HG02610 (cell line): Measurements from ENCODE around the gene QDPR.

ENCODE experiments used
- ATAC-seq: cut with Tn5 transposase; IDR thresholded peaks from one replicate; pipeline ENCODE4 v1.9.1; 2021; ENCODE audit warnings: mild to moderate bottlenecking, moderate library complexity; ENCODE audit not compliant: unreplicated experiment

The QDPR gene

DNA sequence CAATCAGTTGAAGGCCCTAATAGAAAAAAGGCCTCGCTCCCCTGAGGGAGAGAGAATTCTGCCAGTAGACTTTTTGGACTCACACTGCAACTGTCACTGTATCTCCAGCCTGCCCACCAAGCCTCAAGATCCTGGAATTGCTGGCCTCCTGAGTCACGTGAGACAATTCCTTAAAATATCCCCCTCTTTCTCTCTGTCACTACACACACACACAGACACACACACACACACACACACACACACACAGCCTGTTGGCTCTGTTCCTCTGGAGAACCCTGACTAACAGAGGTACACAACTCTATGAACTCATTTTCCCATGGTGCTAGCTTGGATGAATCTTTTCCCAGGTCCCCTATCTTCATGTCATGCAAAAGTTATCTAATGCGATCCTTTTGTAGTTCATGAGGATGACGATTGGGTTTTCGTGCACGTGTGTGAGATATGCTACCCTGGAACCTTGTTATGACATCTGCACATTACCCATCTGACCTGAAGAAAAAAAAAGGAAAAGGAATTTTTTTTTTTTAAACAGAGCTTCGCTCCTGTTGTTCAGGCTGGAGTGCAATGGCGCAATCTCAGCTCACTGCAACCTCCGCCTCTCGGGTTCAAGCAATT is 16.8 kb upstream of the QDPR start:
- ATAC-seq = no peak

DNA sequence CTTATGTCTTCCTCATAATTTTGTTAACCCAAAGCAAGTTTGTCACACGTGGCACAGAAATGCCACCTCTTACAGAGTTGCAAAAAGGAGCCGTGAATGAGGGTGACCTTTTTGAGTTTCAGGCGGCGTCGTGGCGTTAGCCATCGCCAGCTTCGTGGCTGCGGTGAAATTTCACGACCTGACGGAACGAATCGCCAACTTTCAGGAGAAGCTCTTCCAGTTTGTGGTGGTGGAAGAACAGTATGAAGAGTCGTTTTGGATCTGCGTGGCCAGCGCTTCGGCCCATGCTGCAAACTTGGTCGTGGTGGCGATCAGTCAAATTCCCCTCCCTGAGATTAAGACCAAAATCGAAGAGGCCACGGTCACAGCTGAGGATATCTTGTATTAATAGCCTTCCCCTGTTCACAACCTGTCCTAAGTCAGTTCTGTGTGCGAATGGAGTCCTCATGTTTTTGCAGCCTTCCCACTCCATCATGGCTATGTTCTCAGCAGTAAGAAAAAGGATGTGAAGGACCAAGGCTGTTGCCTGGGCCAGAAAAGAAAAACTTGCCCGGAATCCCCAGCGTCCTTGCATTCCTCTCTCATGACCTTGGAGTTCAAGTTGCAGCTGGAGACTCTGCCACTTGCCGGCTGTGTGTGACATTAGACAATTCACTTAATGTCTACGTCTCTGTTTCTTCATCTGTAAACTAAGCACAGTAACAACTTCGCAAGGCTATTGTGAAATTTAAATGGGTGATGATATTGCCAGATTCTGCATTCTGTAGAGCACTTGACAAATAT is 15.0 kb upstream of the QDPR start:
- ATAC-seq = no peak

DNA sequence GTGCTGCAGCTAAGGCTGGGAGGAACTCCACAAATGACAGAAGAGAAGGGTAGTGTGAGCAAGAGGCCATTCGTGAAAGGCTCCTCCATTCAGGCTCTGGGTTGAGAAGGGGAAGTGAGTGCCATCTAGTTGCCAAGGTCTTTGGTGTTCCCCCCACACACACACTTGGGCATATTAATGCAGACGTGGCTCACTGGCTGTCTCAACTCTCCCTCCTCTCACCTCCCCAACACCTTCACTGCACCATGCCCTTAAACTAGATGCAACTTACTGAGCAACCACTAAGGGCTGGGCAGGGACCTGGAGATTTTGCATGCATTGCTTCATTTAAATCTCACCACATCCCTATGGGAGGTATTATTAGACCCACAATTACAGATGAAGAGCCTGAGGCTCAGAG is 11.8 kb upstream of the QDPR start:
- no peak for ATAC-seq

DNA sequence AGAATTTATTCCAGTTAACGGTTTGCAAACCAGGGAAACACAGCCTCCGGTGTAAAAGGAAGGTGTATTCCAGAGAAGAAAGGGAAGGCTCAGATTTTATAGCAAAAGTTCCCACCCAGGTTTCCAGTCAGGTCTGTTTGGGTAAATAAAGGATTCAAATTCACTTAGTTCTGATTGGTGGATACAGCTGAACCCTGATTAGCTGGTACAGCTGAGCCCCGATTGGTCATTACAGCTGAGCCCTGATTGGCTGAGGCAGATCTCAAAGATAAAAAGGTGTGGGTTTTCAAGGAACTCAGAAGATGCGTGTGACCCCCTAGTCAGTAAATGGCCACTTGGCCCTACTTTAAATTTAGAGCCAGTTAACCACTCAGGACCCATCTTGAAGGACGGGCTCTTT is 9.7 kb upstream of the QDPR start:
- no peak for ATAC-seq

DNA sequence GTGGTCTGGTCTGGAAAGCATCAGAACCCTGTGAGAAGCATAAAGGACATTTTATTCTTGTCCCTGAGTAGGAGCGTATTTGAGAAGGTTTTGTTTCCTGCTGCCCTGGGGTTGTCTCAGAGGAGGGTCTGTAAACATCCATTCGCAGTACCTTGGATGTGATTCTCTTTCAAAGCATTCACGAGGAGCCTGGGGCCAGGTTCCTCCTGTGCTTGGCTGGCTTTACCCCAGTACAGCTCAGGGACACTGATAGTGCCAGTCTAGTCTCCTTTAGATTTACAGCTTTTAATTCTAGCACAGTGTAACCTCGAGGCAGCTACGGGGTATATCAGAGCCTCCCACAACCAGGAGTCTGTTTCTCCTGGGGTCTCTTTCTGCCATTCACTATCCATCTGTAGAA is 5.8 kb upstream of the QDPR start:
- ATAC-seq = no peak

DNA sequence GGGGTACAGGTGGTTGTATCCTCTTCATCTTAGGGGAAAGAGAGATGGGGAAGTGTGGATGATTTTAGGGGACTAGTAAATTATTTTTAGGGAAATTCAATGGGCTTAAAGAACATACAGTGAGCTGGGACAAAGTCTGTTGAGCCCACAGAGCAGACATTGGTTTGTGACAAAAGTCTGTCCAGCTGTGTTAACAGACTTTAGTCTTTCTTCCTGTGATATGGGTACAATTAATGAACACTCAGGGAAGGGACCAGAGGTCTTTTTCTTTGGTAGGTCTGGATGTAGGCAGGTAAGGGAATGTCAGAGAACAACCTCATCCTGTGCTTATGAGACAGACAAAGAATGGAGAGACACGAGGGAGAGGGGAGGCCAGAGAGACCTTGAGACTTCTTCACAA is 5.1 kb upstream of the QDPR start:
- no peak for ATAC-seq

DNA sequence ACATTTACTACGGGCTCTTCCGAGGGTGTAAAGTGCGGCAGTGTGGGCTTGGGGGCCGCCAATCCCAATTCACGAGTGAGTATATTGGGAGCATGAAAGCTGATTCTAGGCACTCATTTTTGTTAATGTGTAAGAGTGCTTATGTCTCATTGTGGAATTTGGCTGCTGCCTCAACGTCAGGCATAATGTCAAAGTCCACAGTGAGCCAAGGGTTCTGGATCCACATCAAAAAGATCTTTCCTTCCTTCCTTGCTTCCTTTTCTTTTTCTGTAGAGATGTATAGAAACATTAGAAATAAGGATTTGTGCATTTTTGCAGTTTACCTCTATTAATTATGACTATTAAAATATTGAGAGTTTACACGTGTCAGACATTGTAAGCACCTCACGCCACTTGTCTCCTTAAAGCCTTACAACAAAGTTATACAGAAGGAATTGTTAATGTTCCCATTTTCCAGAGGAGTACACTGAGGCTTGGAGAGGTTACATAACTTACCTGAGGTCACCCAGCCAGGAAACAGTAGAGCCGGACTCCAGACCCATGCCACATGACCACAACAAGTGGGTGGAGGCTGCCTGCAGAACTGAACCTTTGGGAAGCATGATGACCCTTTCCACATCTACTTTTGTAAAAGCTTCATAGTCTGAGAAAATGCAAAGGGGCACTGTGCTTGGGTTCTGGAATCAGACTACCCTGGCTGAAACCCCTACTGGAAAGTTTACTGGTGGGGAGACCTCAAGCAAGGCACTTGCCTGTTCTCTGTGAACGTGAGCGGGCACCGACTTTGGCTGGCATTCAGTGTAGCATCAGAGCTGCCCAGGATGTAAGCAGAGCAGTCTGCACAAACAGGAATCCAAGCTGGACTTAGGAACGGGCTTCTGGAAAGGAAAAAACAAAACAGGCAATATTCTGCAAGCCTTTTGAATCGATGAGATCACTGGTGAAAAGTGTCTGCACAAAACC is 3.8 kb upstream of the QDPR start:
- no peak for ATAC-seq

DNA sequence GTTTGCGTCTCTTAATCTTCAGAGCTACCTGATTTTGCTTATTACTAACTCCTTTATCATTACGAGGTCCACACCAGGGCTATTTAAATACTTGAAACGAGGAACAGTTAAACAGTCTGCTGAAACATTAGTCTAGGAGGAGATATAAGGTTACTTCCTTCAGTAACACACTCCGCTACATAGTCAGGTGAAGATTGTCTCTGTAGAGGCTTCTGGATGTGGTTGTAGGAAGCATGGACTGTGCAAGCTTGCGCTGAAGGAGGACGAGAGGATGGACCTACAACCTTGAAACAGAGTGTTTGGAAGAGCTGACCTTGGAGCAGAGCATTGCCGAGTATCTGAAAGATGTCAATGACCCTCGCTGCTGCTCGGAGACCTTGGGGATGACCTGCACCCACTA is 3.0 kb upstream of the QDPR start, which contains the start of gene CLRN2:
Gene CLRN2 (plus strand): TSS at position 301 of the 400 bp plus-strand sequence. CDS start 102 bp downstream, outside the sequence.
- ATAC-seq = no peak

DNA sequence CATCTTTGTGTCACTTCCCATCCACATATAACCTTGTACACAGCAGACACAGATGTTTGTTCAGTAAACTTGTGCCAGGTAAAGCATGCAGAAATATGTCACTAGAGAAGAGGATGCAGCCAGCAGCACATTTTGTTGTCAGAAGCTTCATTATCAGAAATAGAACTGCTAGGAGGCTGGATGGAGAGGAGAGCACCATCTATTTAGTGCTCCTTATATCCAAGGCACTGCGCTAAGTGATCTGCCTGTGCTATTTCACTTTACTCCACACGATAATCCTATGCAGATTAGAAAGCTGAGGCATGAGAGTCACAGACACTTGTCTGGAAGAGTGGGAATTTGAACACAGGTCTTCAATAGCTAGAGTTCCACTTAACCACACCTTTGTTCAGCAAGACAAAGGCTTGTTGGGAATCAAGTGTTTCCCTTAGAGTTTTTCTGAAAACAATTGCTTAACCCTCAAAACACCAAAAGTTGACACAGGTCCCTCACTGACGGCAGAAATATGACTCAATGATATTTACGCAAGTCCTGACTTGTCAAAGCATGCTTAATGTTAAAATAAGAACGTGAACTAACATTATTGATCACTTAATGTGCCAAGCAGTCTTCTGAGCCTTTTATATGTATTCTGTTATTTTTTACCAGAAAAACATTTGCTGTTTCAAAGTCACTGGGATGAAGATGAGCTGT is 1.2 kb upstream of the QDPR start:
- ATAC-seq = no peak

DNA sequence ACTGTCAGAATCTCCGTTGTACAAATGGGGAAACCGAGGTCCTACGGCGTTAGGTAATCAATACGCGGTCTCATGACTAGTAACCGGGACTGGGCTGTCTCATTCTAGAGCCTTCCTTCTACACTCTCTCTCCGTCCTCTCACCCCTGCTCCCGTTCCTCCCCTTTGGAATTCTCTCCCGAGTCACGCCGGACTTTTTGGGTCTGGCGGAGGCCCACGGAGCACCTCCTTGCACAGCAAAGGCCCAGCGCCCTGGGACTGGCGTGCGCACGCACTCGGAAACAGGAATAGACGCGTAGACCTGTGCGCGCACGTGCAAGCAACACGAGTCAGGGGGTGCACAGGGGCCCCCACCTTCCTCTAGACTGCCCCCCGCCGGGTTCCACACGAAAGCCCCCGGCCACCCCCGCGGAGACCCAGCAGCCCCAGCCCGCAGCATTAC is 361 bp downstream of the QDPR start:
- peak; percentile 67 for ATAC-seq

DNA sequence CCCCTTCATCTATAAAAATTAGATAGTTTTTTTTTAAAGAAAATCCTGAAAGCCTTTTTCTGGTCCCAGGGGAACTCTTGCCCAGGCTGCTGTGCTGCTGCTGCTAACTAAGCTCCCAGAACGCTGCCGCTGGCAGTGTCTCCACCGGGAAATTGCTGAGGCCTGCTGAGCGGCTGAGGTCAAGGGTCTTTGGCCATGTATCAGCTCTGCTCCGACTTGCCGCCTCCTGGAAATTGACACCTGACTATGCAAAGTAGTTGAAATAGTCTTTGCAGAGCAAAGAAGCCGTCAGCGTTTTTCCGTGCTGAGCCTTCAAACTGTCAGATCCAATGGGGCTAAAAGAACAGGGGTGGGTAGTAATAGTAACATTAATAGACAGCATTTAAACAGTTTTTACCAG is 839 bp downstream of the QDPR start:
- no peak for ATAC-seq

DNA sequence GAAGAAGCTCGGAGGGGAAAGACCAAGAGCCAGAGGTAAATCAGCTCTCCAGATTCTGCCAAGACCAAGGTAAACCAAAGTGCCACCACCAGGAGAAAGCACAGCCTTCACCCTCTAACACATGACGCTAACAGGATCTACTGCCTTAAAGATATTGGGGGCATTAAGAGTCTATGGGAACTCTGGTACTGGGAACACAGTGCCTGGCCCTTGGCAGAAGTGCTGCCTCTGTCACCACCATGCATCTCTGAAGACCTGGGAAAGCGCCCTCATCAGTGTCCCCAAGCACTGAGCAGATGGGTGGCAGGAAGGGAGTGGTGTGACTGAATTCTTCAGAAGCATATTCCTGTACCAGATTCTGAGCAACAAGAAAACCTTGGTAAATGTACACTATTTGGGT is 1.3 kb downstream of the QDPR start:
- no peak for ATAC-seq

DNA sequence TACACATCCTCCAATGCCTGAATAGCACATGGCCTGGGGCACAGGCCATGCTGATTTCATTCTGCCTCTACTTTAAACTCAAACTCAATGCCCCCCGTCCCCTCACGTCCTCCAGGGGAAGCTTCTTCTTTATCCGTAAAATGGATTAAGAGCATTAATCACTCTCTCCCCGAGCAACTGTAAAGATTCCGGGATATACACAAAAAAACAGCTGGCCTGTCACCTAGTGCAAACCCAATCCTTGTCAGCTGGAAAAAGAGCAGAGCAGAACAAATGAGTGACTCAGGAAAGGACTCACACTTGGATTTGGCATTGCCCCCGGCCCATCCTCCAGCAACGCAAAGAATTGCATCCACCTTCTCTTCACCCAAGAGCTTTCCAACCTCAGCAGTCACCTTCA is 7.8 kb downstream of the QDPR start:
- no peak for ATAC-seq

DNA sequence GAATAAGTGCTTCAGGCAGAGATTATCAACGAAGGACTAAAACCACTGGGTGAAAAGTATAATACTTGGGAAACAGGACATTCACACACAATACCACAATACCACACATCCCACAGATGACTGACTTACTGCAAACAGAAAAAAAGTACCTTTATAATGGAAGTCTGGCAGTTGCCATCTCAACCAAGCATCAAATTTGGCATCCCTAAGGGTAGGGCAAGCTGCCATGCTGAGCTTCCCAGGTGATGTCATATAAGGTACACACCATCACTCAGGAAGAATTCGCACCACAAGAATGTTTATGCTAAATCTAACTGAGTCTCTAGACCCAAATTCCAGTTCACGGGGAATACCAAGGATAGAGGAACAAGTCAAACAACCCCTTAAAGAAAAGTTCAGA is 9.1 kb downstream of the QDPR start:
- no peak for ATAC-seq

DNA sequence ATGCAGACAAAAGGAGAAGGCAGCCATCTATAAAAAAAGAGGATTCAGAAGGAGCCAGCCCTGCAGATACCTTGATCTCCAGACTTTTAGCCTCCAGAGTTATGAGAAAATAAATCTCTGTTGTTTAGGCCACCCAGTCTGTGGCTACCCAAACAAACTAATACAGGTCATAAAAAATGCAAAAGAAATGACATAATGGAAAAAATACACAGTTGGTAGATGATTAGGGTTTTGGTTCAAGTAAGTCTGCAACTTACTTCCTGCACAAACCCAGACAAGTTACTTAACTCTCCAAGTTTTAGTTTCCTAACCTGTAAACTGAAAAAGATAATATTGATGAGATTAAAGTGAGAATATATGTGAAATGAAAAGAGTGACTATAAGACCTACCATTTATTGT is 11.3 kb downstream of the QDPR start:
- no peak for ATAC-seq

DNA sequence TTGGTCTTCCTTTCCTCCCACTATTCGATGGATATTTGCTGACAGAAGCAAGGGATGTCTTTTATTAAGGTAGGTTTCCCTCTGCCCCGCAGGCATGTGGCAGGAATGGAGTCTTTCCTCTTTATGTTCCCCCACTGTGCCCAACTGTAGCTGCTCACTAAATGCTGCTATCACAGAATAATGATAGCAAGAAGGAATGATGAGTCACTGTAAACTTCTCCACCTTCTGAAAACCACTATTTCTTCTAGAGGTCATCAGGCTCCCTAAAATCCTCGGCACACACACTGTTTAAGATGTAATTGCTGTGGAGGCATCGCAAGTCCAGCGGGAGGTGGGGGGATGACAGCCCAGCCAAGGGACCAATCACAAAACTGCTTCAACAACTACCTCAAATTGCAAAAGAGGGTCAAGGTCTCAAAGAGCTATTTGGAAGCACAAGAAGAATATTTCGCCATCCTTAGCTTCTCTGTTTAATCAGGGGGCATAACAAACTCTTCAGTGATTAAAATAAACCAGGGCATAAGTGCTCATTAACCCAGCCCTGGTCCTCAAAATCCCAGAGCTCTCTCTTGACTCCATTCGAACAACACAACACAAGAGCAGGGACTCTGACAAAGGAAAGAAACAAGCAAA is 13.9 kb downstream of the QDPR start:
- ATAC-seq = no peak

DNA sequence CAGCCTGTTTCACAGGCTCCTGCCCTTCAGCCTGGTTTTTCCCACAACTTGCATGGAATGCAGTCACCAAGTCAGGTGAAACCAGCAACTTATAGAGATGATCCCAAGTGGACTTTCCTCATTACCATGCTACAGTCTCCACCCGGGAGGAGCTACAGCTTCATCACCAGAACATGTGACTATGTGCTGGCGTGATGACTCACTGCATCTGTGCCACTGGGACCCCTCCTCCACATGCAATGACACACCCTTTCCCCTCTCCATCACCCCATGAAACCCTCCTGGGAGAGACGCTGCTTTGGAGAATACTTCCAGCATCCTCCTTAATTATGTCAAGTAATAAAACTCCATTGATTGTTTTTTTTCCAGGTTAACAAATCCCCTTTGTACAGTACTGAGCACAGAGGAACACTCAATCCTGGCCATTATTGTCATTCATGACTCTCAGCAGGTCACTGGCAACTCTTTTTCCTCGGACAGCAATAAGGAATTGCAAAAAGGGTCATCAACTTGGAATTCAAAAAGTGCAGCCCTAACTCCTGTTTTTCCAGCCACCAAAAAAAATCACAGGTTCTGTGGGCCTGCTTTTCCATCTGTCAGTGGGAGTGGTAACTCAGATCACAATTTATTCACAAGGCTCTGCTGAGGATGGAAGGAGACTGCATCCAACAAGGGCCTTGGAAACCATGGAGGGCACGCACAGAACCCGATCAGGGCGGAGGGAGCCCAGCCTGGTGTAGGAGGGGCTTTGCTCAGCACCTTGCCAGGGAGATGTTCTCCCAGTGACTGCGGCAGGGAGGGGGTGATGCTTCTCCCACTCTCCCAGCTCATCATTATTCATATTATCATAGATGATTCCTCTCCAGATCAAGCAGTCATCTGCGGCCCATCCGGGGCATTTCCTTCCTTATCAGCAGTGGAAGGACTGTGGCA is 17.4 kb downstream of the QDPR start:
- no peak for ATAC-seq

DNA sequence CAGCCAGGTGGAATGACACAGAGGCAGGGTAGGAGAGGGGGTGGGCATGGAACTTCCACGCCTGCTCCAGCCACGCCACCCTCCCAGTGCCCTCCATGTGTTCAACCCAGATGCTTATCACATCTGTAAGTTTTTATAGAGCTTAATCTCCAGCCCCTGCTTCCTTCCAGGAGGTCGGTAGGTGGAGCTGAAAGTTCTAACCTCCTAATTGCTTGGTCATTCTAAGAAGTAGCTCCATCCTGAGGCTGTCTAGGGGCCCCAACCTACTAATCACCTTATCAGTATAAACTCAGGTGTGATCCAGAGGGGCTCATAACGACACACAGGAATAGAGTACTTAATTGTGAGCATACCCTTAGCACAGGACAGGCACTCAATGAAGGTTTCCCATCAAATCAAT is 18.3 kb downstream of the QDPR start:
- ATAC-seq = no peak

DNA sequence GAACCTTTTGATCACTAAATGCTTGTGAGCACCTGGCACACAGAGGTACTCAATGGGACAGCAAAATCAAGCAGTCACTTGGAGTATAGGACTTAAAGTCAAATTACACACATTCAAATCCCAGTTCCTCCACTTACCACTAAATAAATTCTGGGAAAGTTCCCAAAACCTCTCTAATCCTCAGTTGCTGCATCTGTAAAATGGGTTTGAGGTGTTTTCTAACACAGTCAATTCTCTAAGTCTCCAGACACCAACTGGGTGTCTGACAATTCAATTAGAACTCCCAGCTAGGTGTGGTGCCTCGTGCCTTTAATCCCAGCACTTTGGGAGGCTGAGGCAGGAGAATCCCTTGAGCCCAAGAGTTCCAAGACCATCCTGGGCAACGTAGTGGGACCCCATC is 19.0 kb downstream of the QDPR start:
- ATAC-seq = no peak
